ENCODE results near the gene CEP63.
"Not testable (repeated sequence)": the region's sequence is repeated elsewhere in the genome, so short reads cannot be mapped to it uniquely, and the experiment has no call there.

Gene CEP63

GRCh38 chr3:134564991-134565390 is 79.1 kb downstream of the CEP63 start:
- DNase-seq (ENCODE audit: low read depth): no peak
- H3K4me3 ChIP-seq (ENCODE audit: control insufficient read depth, low read depth, low read length): no peak overlapping the region
- TF ChIP-seq, protein P1, sequence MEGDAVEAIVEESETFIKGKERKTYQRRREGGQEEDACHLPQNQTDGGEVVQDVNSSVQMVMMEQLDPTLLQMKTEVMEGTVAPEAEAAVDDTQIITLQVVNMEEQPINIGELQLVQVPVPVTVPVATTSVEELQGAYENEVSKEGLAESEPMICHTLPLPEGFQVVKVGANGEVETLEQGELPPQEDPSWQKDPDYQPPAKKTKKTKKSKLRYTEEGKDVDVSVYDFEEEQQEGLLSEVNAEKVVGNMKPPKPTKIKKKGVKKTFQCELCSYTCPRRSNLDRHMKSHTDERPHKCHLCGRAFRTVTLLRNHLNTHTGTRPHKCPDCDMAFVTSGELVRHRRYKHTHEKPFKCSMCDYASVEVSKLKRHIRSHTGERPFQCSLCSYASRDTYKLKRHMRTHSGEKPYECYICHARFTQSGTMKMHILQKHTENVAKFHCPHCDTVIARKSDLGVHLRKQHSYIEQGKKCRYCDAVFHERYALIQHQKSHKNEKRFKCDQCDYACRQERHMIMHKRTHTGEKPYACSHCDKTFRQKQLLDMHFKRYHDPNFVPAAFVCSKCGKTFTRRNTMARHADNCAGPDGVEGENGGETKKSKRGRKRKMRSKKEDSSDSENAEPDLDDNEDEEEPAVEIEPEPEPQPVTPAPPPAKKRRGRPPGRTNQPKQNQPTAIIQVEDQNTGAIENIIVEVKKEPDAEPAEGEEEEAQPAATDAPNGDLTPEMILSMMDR (IDR thresholded peaks at IDR 0.05; ENCODE audit: control insufficient read depth, insufficient read depth, low read depth, low read length, missing control alignments): no peak

DNA sequence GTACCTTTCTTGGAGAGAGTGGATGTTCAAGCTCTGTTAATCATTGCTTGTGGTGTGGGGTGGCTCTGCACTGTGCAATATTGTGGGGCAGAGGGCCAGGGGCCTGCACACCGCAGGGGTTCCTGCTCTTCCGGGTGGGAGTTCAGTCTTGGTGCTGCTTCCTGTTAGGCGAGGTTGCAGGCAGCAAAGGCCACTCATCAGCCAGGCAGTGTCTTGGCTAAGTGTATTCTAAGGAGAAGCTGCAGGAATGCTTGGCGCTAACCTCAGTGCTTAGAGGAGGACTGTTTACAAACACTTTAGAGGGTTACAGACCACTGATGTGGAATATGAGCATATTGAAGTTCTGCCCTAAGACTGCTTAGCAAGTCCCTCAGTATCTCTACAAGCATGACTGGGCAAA is 81.7 kb downstream of the CEP63 start:
- no peak for DNase-seq (ENCODE audit: low read depth)
- no peak overlapping the region for H3K4me3 ChIP-seq (ENCODE audit: control insufficient read depth, low read depth, low read length)
- TF ChIP-seq, protein P1 (IDR thresholded peaks at IDR 0.05; ENCODE audit: control insufficient read depth, insufficient read depth, low read depth, low read length, missing control alignments): no peak

GRCh38 chr3:134568790-134569189 is 82.9 kb downstream of the CEP63 start:
- no peak overlapping the region for H3K4me3 ChIP-seq (ENCODE audit: control insufficient read depth, low read depth, low read length)
- TF ChIP-seq, protein P1 (IDR thresholded peaks at IDR 0.05; ENCODE audit: control insufficient read depth, insufficient read depth, low read depth, low read length, missing control alignments): no peak
- DNase-seq (ENCODE audit: low read depth): no peak

- DNase-seq (ENCODE audit: low read depth); H3K4me3 ChIP-seq (ENCODE audit: control insufficient read depth, low read depth, low read length): not testable (repeated sequence)
Observed at GRCh38 chr3:134569899-134570298, 84.0 kb downstream of the CEP63 start.

DNA sequence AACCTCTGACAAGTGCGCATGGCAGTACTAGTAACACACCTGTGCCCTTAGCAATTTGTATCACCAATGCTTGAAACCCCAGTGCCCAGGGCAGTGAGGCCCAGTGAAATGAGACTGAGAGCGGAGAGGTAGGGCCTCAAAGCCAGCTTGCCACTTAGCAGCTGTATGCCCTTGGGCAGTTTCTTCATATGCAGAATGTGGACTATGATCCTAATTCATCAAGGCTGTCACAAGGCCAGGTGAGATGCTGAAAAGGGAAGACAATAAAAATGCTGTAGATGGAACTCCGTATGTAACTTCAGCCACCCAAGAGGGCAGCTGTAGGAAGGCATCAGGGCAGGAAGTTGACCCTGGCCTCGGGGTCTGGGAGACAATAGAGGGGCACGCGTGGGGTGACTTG is 90.6 kb downstream of the CEP63 start:
- no peak overlapping the region for H3K4me3 ChIP-seq (ENCODE audit: control insufficient read depth, low read depth, low read length)
- TF ChIP-seq, protein P1 (IDR thresholded peaks at IDR 0.05; ENCODE audit: control insufficient read depth, insufficient read depth, low read depth, low read length, missing control alignments): no peak
- no peak for DNase-seq (ENCODE audit: low read depth)

GRCh38 chr3:134576831-134577230 is 91.0 kb downstream of the CEP63 start:
- TF ChIP-seq, protein P1 (IDR thresholded peaks at IDR 0.05; ENCODE audit: control insufficient read depth, insufficient read depth, low read depth, low read length, missing control alignments): no peak
- no peak for DNase-seq (ENCODE audit: low read depth)
- no peak overlapping the region for H3K4me3 ChIP-seq (ENCODE audit: control insufficient read depth, low read depth, low read length)

- no peak overlapping the region for H3K4me3 ChIP-seq (ENCODE audit: control insufficient read depth, low read depth, low read length)
- no peak for DNase-seq (ENCODE audit: low read depth)
- TF ChIP-seq, protein P1 (IDR thresholded peaks at IDR 0.05; ENCODE audit: control insufficient read depth, insufficient read depth, low read depth, low read length, missing control alignments): no peak
Observed at GRCh38 chr3:134579141-134579665, 93.3 kb downstream of the CEP63 start.
